GM12801 (cell line): ENCODE data around the gene PRKN.

Experiments
- TF ChIP-seq, protein P1 (sequence below): IDR thresholded peaks from one replicate; pipeline ENCODE4 v1.5.1; 2011; ENCODE audit warnings: control low read depth; ENCODE audit not compliant: insufficient read length; ENCODE audit errors: extremely low read depth

PRKN gene

DNA sequence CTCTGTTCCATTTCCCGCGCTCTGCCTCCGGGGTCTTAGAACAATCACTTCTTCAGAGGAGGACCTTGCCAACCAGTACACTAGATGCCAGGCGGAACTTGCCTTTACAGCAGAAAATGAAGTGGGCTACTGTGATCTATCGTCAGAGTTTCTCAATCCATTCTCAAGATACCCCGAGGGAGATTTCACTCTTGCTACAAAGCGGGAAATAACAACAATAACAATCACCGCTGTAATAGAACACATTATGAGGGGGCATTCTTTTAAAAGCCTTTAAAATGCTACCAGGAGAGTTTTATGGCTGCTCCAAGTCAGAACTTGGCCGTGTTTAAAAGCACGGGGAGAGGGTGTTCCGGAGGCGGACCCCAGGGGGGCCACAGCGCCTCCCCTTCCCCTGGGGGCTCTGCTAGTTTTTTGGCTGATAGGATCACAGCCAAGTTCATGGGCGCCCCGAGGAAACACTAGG, 836.7 kb downstream of the PRKN start:
- TF ChIP-seq, protein P1, sequence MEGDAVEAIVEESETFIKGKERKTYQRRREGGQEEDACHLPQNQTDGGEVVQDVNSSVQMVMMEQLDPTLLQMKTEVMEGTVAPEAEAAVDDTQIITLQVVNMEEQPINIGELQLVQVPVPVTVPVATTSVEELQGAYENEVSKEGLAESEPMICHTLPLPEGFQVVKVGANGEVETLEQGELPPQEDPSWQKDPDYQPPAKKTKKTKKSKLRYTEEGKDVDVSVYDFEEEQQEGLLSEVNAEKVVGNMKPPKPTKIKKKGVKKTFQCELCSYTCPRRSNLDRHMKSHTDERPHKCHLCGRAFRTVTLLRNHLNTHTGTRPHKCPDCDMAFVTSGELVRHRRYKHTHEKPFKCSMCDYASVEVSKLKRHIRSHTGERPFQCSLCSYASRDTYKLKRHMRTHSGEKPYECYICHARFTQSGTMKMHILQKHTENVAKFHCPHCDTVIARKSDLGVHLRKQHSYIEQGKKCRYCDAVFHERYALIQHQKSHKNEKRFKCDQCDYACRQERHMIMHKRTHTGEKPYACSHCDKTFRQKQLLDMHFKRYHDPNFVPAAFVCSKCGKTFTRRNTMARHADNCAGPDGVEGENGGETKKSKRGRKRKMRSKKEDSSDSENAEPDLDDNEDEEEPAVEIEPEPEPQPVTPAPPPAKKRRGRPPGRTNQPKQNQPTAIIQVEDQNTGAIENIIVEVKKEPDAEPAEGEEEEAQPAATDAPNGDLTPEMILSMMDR = no peak

DNA sequence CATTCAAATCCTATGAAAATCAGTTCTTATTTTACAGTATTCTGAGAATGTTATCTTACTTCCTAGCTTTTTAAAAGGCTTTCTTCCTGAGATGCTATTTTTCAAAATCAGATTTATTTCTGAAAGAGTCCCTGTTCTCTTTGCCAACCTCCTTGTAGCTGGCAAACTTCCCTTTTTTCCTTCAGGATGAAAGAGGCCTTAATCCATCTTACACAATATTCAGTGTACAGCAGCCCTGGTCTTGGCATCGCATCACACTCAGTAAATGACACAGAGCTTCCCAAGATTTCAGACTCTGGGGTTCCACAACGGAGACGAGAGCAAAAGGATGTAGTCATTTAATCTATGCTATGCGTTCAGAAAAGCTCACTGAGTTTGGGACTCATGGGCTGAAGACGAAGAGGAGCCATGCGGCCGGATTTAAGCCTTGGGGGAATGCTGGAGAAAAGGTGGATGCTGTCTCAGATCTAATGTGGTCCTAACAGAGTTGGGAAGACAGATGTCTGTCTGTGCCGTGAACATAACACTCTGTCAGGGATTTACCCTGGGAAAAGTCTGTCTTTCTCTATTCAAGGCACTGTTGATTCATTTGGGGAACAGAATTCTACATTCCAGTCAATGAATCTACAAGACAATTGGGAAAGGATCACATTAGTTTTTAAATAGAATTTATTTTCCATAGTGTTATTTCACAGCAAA, 837.3 kb downstream of the PRKN start:
- TF ChIP-seq, protein P1 = no peak

DNA sequence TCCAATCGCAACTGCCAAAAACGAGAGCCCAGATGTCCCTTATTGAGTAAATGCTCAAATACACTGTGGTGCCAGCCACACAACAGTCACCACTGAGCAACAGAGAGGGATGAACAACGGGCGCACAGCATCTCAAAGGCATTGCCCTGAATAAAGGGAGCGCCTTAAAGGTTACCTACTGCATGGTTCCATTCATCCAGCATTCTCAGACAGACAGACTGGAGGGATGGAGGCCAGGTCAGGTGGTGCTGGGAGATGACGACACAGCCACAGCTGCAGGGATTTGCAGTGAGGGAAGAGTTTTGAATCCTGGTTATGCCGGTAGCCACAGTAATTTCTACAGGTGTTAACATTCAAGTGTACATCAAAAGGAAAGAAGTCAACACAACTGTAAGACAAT, 838.2 kb downstream of the PRKN start:
- TF ChIP-seq, protein P1 = no peak

DNA sequence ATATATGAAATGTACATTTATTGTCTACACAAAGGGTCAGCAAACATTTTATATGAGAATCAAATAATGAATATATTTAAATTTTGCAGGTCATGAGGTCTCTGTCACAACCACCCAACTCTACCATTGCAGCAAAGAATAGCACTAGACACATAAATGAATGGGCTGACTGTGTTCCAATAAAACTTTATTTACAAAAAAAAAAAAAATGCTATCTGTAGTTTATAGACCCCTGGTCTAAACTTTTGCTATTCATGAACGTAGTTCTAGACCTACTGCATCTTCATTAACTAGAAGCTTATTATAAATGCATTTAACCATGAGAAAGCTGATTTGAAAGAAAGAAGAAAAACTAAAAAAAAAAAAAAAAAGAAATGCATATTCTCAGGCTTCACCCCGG, 842.8 kb downstream of the PRKN start:
- TF ChIP-seq, protein P1 = no peak

DNA sequence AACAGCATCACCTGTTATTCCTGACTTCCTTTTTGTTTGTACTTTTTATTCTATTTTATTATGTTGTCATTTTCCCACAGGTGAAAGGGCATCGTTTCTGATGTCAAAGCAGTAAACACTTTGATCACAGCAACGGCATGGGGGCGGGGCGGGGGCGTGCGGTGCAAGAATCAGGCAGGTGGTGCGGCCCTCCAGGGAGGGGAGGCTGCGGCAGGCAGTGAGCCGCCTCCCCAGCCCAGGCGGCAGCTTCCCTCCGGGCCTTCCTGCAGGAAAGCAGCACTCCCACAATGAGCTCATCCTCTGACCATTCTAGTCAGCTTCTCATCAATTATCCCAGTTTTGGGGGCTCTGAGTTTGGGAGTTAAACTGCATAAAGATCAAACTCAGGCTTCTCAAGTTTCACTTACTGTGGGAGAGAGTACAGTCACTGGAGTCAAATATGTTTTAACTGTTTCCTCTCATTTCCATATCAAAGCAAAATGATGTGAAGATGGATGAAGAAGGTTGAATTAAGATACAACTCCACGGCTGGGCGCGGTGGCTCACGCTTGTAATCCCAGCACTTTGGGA, 845.3 kb downstream of the PRKN start:
- TF ChIP-seq, protein P1 = no peak

DNA sequence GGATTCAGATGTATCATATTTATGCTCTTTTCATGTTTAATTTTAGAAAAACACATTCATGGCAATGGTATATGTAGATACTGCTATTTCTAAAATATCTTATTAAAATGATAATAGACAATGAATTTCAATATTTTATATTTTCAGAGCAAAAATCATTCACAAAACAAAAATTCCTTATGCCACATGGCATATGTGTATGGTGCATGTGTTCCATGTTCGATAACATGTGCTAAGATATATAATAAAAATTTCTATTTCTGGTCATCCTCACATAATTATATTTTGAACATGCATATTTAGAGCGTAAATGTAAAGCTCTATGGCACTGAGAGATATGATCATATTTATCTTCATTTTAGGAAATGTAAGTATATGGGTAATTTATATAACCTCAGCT, 847.5 kb downstream of the PRKN start:
- TF ChIP-seq, protein P1 = no peak

DNA sequence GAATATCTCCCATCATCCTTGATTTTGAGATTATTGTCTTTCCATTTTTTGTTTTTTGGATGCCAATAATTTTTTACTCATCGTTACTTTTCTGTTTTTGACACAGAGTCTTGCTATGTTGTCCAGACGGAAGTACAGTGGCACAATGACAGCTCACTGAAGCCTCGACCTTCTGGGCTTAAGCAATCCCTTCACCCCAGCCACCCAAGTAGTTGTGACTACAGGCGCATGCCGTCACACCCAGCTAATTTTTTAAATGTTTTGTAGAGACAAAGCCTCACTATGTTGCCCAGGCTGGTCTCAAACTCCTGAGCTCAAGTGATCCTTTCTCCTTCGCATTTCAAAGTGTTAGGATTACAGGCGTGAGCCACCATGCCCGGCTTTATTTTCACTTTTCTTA, 851.3 kb downstream of the PRKN start:
- TF ChIP-seq, protein P1 = no peak
